HPDE6-E6E7 (cell line): ENCODE measurements around the gene PLA2G6.

Experiments used
- DNase-seq: peaks from one replicate; pipeline ENCODE4 v3.0.0; 2011; ENCODE audit warnings: missing footprints; ENCODE audit errors: extremely low spot score

PLA2G6 gene

DNA sequence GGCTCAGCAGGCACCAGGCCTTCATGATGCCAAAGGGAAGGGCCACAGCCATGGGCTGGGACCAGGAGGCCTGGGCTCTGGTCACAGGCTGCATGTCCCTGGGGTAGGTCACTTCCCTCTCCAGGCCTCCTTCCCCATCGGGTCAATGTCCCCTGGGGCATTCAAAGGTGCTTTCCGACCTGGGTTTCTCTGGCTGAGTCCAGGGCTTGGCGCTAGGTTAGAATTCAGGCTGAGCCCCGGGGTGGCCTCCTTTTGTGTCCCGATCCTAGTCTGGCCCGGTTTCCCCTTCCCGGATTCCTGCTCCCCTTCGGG lies 32.3 kb upstream of the PLA2G6 start:
- DNase-seq, result no peak

GRCh38 chr22:38213319-38213989 lies 31.8 kb upstream of the PLA2G6 start:
- no peak for DNase-seq

- no peak for DNase-seq
Measured at GRCh38 chr22:38212442-38212841, 30.8 kb upstream of the PLA2G6 start.

GRCh38 chr22:38211556-38211955 lies 29.9 kb upstream of the PLA2G6 start:
- DNase-seq, result no peak

DNA sequence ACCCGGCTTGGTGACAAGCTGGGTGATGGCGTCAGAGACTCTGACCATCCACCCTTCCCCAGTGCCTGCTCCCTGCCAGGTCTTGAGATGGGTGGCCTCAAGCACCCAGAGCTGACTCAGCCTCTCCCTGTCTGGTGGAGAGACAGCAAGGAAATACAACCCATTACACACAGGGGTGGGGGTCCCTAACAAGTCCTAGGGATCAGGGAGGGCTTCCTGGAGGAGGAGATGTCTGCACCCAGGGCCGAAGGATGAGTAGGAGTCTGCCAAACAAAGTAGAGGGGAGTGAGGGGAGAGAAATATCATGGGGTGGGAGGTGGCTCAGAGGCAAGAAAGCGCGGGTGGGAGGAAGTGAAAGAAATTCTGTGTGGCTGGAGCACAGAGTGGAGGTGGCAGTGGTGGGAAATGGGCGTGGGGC lies 26.9 kb upstream of the PLA2G6 start:
- no peak for DNase-seq

GRCh38 chr22:38207898-38208432 lies 26.3 kb upstream of the PLA2G6 start:
- no peak for DNase-seq

DNA sequence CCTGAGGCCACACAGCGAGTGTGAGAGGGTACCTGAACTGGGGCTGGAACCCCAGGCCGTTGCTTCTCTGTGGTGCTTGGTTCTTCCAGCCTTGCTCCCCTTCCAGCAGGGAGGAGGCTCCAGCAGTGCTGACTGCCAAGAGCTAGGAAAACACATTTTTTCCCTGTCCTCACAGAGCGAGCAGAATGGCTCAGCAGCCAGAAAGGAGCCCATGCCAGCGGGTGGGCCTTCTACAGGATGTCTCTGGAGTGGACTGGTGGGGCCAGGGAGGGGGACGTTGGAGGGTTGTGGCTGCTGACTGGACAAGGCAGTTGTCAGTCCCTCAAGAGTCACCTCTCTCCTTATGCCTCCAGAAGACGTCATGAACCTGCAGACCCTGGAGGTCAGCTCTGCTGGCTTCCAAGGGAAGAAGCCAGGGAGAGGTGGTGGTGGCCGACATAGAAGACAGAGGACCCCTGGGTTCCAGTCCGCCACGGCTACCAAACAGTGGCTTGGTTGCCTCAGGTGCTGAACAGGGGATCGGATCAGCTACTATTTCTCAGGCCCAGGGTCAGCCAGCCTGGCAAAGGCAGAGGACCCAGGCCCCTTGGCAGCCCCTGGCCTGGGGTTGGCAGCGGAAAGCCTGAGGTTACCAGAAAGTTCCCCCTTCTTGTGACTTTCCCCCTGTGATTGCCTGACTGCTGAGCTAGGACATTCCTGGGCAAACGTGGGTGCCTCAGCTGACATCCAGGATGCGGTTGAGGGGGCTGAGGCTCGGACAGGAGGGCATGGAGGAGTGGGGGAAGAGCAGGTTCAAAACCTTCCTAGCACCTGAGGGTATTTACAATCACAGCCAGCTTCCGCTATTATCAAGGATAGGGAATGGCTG lies 23.9 kb upstream of the PLA2G6 start:
- no peak for DNase-seq

DNA sequence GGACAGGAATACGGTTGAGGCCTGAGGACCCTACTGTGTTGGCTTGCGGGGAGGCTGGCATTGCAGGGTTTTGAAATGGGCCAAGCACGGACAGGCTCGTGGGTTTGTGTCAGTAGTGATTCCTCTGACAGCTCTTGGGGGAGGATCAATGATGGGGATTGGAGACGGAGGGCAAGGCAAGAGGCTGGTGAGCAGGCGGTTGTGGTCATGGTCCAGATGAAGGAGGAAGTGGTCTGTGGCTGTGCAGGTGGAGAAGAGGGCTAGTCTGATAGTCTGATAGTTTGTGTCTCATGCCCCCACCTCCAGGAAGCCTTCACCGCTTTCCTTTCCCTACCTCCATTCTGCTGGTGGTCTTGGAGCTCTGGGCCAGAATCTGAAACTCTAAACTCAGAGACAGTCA lies 23.2 kb upstream of the PLA2G6 start:
- DNase-seq, result no peak

DNA sequence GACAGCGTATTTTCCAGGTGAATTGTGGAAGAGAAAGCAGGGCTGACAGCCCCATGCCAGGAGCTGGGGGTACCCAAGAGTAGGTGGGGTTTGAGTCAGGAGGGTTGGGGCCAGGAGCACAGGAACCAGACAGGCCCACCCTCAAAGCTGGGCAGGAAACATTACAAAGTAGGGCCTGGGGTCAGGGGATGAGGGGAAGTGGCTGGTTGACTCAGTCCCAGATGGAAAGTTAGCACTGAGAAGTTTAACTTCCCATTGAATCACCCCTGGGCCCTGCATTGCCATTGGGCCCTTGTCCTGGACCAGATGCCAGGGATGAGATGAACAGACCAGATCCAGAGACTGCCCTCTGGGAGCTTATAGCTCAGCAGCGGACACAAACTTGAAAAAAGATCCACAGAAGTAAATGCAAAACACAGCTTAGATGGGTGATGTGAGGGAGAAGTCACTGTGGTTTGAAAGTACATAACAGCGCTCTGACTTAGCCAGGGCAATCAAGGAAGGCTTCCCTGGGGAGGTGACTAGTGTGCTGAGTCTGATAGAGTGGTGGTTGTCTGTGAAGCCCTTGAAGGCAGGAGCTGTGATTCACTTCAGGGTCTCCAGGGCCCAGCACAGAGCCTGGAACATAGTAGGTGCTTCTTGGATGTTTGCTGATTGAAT lies 22.4 kb upstream of the PLA2G6 start:
- DNase-seq, result no peak

- DNase-seq, result no peak
Measured at GRCh38 chr22:38203090-38203810, 21.6 kb upstream of the PLA2G6 start.

GRCh38 chr22:38202437-38203089 lies 20.9 kb upstream of the PLA2G6 start:
- no peak for DNase-seq

- DNase-seq, result peak; percentile 80
Measured at GRCh38 chr22:38201711-38202436, 20.2 kb upstream of the PLA2G6 start, which contains the start of gene MAFF. TSS of gene MAFF (plus strand) at chr22:38201994. CDS start at chr22:38213854, 11,860 bp downstream.

GRCh38 chr22:38201371-38201710 lies 19.7 kb upstream of the PLA2G6 start:
- DNase-seq, result no peak

DNA sequence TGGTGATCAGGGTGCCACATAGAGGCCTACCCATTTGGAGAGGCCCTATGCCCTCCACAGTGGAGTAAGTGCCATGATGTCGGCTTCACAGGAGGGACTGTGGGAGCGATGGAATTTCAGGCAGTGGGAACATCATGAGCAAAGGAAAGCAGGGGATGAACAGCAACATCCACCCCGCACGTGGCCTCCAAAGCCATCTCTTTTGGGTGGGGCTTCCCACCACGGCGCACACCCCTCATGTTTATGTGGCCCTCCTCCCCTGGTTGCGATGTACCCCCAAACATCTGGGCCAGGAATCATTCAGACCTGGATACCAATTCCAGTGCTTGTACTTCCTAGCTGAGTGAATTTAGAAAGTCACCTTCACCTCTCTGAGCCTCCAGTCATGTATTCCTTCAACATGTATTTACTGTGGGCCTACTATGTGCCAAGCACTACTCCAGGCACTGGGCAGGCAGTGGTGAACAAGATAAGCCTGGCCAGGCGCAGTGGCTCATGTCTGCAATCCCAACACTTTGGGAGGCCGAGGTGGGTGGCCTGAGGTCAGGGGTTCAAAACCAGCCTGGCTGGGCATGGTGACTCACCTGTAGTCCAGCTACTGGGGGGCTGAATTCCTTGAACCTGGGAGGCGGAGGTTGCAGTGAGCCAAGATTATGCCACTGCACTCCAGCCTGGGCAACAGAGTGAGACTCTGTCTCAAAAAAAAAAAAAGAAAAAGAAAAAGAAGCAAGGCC lies 18.4 kb upstream of the PLA2G6 start:
- DNase-seq, result no peak

GRCh38 chr22:38196791-38197419 lies 15.3 kb upstream of the PLA2G6 start:
- DNase-seq, result no peak

GRCh38 chr22:38193580-38193979 lies 11.9 kb upstream of the PLA2G6 start:
- no peak for DNase-seq

GRCh38 chr22:38192475-38192863 lies 10.8 kb upstream of the PLA2G6 start:
- no peak for DNase-seq

DNA sequence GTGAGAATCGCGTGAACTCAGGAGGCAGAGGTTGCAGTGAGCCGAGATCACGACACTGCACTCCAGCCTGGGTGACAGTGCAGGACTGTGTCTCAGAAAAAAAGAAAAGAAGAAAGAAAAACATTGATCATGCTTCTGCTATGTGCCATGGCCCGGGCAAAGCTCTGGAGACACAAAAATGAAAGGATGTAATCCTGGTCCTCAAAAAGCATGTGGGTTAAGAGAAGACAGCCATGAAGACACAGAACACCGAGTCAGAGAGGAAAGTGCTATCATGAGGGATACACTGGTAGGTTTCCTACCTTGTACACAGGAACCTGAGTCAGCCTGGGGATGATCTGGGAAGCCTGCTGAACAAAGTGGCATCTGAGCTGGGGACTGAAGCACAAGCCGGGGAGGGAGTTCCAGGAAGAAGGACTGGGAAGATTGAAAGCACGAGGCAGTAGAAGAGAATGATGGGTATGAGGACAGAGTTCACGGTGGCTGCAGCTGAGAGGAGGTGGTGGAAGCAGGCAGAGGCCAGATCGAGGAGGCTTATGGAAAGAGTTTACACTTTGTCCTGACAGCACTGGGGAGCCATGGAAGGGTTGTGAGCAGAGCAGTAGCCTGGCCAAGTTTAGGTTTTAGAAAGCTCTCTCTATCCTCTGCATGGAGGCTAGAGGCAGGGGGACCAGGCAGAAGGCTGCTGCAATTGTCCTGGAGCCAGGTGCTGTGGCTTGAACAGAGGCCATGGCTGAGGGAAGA lies 10.3 kb upstream of the PLA2G6 start:
- DNase-seq, result no peak

DNA sequence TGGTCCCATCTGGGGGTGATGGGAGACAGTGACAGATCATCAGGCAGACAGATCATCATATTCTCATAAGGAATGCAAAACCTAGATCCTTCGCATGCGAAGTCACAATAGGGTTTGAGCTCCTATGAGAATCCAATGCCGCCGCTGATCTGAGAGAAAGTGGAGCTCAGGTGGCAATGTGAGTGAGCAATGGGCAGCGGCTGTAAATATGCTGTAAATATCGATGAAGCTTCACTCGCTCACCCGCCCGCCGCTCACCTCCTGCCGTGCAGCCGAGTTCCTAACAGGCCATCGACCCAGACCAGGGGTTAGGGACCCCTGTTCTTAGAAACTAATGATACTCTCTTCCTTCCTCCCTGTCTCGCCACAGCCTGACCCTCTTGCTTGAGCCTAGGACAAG lies 9.4 kb upstream of the PLA2G6 start:
- DNase-seq, result no peak
